Measurements from ENCODE around the gene UQCC2.

The UQCC2 gene

DNA sequence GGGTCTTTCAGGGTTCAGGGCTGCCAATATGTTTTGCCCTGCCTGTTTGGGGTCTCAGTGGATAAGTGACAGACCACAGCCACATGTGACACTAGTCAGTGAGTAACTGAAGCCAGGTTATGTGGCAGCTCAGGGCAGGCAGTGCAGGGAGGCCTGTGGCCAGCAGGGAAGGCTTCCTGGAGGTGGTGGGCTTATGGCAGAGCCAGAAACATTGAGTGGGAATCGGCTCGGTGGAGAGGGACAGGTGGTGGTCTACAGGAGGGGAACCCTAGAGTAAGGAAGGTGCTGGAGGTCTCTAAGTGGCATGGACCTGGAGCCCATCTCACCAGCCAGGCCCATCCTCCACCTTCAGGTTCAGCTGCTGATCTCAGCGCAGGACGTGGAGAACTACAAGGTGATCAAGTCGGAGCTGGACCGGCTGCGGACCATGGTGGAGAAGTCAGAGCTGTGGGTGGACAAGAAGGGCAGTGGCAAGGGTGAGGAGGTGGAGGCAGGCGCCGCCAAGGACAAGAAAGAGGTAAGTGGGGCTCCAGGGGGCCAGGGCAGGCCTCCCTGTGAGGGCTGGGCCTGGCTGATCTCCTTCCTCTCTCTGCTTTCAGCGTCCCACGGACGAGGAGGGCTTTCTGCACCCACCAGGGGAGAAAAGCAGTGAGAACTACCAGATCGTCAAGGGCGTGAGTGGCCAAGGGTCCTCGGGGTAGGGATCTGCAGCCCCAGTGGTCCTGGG, 34.9 kb downstream of the UQCC2 start:
- DNase-seq (ENCODE audit: low read depth), result no peak

DNA sequence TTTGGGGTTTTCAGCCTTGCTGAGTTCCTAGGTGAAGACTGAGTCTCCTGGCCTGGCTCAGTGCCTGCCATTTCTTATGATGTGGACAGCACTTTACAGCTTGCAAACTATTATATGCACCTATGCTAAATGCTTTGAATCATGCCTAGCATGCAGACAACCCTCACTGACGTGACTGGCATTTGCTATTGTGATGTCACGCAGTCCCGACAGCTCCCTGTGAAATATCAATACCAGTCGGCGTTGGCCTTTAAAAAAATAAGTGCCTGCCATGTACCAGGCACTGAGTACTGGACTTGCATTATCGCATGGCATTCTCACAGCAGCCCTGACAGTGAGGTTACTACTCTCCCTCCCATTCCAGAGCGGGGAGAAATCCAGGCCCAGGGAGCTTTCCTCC, 35.5 kb downstream of the UQCC2 start:
- DNase-seq (ENCODE audit: low read depth), result no peak

DNA sequence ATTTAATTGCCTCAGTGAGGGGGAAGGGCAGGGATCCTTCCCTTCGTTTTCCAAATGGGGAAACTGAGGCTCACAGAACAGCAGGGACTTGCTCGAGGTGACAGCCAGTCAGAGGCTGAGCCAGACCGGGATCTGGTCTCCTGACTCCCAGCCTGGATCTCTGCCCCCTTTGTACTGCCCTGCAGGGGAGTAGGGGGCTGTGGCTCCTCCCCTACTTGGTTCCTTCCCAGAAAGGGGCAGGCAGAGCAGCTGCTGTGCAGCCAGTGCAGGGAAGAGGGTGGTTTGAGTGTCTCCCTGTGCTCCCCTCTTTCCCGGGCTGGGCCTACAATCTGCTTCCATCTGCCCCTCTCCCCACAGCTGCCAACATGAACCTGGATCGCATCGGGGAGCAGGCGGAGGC, 37.6 kb downstream of the UQCC2 start:
- no peak for DNase-seq (ENCODE audit: low read depth)

DNA sequence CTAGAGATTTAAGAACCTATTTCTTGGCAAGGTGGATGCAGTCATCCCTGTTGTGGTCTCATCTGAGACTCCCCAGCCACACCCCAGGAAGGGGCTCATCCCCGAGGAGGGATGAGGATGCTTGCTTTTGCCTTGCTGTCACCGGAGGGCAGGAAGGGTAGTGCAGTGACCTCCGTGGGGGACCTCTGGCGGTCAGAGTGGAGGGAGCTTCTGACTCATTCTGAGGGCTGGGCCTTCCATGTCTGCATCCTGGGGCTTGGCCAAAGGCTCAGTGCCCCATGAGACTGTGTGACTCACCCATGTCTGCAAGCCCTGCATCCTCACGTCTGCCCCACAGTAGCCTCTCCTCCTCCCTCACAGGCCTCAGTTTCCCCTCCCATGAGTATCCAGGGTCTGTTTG, 38.7 kb downstream of the UQCC2 start:
- DNase-seq (ENCODE audit: low read depth), result peak; percentile 84

DNA sequence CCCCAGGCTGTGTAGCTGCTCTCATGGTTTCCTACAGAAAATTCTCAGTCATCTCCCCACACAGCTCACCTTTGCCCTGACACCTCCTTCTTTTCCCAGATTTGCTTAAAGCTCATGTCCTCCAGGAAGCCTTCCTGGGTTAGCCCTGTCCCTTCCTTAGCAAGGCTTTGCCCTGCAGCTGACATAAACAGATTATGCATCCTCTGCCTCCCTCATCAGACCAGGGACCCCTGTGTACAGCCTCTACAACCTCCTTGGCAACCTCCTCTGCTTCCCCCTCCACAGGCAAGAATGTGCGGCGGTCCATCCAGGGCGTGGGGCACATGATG, 39.8 kb downstream of the UQCC2 start:
- DNase-seq (ENCODE audit: low read depth), result no peak

DNA sequence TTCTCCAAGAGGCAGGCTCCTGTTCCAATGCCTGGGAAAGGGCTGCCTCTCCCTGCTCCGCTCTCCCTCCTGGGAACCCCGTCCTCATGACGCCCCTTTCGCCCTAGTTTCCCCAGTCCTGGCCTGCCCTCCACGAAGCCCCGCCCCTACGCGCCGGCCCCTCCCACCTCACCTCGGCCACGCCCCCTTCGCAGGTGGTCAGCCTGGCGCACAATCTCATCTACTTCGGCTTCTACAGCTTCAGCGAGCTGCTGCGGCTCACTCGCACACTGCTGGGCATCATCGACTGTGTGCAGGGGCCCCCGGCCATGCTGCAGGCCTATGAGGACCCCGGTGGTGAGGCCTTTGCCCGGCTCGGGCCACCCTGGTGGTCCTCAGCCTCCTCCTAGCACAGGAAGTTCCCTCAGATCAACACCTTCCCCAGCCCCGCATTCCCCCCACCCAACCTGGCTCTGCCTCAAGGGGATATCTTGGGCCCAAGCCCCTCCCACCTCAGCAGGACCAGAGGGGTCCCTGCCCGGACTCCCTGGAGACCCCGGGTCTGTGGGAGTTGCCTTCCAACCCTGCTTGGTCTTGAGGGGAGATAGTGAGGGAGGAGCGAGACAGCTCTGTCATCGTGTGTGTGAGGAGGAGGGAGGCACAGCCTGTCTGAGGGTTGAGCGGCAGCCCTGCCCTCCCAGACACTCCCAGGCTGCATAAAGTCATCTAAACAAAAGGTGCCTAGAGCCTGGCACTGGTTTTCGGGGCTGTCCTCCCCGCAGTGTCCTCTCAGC, 40.3 kb downstream of the UQCC2 start:
- DNase-seq (ENCODE audit: low read depth), result no peak

DNA sequence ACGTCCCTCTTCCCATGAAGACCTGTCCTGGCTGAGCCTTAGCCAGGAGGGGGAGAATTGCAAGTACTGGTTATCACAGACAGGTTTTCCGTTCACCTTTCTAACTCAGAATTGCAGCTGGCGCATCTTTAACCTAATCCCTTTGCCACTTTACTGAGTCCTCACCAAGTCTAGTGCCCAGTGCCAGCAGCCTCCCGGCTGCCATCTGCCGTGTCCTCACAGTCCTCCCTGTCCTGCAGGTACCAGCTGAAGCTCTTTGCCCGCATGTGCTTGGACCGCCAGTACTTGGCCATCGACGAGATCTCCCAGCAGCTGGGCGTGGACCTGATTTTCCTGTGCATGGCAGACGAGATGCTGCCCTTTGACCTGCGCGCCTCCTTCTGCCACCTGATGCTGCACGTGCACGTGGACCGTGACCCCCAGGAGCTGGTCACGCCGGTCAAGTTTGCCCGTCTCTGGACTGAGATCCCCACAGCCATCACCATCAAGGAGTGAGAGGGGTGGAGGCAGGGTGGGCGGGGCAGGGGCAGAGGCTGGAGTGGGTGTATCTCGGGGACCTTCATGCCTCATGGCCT, 41.3 kb downstream of the UQCC2 start:
- no peak for DNase-seq (ENCODE audit: low read depth)

DNA sequence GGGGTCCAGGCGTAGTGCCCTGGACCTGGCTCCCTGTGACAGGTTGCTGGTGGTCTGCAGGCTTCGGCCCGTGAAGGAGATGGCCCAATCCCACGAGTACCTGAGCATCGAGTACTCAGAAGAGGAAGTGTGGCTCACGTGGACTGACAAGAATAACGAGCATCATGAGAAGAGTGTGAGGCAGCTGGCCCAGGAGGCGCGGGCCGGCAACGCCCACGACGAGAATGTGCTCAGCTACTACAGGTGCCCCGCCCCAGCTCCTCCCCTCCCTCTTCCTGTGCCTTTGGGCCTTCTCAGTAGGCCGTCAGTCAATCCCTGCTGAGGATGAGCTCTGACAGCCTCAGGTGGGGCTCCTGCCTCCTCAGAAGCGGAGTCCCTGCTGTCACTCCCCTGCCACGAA, 42.6 kb downstream of the UQCC2 start:
- no peak for DNase-seq (ENCODE audit: low read depth)

DNA sequence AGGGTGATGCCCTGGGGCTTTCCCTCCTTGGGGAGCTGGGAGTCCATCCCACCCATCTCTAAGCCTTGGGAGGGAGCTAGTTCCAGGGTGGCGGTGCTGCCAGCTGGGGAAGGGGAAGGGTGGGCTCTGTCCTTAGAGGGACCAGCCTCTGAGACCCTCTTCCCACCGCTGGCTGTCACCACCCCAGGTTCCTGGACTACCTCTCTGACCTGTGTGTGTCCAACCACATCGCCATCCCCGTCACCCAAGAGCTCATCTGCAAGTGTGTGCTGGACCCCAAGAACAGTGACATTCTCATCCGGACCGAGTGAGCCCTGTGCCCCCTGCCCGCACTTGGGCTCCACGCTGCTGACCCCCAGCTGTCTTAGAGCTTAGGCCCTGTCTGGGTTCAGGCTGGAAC, 43.2 kb downstream of the UQCC2 start:
- DNase-seq (ENCODE audit: low read depth), result no peak

DNA sequence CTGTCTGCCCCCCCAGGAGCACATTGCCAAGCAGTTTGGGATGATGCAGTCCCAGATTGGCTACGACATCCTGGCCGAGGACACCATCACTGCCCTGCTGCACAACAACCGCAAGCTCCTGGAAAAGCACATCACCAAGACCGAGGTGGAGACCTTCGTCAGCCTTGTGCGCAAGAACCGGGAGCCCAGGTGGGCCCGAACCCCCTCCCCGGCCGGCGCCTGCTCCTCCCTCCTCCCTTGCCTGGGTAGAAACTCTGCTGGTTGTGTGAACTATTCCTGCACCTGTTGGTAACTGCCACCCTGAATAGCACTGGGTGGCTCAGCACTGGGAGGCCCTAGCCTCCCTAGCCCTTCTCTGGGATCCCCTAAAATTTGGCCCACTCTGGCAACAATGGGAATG, 43.7 kb downstream of the UQCC2 start:
- no peak for DNase-seq (ENCODE audit: low read depth)

DNA sequence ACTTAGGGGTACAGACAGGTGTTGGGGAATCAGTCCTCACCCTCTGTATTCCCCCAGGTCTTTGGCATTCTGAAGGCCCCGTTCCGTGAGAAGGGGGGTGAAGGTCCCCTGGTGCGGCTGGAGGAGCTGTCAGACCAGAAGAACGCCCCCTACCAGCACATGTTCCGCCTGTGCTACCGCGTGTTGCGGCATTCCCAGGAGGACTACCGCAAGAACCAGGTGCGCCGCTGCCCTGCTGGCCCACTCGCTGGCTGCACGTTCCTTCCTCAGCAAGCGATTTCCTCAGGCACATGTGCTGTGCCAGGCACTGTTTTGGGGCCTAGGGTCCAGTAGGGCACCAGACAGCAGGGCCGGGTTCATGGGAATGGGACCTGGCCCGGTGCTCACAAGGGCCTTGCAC, 44.4 kb downstream of the UQCC2 start:
- DNase-seq (ENCODE audit: low read depth), result no peak

DNA sequence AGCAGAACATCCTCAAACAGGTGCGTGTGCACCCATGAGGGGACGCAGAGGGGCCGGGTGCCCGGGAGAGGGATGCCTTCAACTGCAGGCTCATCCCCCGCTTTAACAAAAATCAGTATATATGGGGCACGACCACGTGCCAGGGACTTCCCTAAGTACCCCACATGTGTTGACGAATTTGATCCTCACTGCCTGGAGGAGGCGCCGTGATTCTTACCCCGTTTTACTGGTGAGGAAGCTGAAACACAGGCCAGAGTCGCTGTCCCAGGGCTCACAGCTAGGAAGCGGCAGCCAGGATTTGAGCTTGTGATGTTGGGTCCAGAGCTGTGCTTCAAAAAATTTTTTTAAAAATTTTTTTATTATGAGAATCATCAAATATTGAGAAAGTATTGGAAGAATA, 45.5 kb downstream of the UQCC2 start:
- DNase-seq (ENCODE audit: low read depth), result no peak

DNA sequence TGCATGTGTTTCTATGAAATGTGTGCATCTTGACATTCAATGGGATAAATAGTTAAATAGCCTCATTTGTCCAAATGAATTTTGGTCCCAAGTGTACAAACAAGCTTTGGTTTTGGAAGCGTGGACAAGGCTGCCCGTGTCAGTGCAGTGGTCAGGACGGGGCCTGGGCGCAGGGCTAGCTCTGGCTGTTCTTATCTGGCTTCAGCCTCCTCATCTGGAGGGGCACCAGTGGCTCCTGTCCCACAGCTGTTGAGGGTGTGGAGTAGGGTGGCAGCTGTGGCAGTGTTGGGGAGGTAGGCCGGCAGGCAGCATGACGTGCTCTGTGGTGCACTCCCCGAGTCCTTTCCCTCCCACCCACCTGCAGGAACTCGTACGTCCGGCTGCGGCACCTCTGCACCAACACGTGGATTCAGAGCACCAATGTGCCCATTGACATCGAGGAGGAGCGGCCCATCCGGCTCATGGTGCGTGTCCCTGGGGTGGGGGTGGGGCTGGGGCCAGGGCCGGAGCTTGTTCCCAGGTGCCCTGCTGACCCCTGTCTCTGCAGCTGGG, 46.9 kb downstream of the UQCC2 start:
- DNase-seq (ENCODE audit: low read depth), result no peak

DNA sequence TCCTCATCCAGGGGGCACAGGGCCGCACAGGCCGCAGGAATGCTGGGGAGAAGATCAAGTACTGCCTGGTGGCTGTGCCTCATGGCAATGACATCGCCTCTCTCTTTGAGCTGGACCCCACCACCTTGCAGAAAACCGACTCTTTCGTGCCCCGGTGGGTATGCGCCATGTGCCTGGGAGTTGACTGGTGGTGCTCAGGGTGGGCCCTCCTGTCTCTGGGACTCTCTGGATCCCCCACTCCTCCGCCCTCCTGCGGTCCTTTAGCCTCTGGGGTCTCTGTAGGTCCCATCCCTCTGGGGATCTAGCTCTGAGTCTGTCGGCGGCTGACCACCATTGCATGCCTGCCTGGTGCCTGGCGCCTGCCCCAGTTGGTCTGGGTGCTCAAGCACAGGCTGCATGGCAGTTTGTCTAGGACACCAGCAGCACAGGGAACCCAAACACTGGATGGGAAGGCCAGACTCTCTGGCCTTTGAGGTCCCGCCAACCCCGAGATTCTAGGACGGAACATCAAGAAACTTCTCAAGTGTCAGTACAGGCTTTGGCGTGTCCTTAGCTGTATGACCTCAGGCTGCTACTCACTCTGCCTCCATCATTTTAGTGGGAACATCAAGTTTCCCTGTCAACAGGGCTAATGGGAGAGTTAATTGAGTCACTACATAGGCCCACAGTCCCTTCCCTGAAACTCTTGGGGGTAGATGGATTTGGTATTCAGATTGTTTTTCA, 47.6 kb downstream of the UQCC2 start:
- no peak for DNase-seq (ENCODE audit: low read depth)

DNA sequence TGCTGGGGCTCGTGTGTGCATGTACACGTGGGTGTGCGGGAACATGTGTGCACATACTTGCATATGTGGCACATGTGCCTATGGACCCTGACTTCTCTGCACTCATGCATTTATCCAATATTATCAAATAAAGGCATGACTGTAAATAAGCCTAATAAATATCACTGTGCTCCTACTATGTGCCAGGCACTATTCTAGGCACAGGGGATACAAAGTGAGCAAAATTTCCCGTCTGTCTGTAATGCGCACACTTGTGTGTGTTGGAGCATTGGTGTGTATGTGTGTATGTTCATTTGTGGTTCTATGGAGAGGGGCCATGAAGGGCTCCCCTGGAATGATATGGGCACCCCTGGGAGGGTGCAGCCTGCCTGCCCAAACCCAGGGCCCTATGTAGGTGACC, 48.5 kb downstream of the UQCC2 start:
- DNase-seq (ENCODE audit: low read depth), result no peak

DNA sequence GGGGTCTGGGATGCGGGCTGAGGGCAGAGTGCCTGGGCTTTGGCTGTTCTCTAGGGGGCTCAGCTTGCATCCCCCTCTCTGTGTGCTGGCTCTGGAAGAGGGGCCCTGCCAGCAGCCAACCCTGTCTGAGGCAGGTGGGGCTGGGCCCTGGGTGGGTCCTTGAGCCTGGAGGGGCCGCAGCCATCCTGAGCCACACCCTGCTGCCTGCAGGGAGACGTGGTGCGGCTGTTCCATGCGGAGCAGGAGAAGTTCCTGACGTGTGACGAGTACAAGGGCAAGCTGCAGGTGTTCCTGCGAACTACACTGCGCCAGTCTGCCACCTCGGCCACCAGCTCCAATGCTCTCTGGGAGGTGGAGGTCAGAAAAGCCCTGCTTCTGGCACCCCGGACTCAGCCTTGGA, 49.2 kb downstream of the UQCC2 start:
- DNase-seq (ENCODE audit: low read depth), result no peak

DNA sequence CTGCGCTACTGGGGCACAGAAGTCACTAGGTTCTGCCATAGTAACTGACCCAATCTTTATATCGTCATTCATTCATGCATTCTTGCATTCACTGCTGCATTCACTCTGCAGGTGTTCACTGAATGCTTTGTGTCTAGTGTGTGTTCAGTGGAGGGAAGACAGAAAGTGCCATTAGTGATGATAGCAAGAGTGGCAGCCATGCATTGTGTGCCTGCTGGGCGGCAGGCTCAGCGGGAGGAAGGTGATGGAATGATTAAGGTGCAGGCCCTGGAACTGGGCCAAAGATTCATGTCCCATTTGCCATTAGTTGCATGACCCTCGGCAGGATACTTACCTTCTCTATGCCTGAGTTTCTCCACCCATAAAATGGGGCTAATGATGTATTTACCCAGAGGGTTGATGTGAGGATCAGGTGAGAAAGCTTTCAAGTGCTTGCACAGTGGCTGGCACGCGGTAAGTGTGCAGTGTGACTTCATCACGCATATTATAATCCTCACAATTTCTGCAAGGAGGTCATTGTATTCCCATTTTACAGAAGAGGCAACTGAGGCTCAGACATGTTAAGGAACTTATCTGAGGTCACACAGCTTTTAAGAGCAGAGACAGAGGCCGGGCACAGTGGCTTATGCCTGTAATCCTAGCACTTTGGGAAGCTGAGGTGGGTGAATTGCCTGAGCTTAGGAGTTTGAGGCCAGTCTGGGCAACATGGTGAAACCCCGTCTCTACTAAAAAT, 50.2 kb downstream of the UQCC2 start:
- DNase-seq (ENCODE audit: low read depth), result no peak

DNA sequence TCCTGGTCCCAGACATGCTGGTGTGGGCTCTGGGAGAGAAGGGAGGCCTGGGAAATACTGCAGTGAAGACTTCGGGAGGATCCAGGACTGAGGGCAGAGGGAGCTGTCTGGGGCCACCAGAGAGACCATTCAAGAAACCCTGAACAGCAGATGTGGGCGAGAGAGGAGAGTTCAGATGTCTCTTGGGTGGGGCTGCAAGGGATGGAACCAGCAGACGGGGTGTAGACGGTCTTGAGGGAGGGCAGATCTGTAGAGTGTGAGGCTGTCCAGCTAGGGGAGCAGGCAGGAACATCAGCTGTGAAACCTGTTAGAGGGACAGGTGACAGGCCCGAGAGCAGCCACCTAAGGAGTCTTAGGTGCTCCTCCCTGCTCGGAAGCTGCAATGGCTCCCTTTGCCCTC, 51.5 kb downstream of the UQCC2 start:
- DNase-seq (ENCODE audit: low read depth), result no peak

DNA sequence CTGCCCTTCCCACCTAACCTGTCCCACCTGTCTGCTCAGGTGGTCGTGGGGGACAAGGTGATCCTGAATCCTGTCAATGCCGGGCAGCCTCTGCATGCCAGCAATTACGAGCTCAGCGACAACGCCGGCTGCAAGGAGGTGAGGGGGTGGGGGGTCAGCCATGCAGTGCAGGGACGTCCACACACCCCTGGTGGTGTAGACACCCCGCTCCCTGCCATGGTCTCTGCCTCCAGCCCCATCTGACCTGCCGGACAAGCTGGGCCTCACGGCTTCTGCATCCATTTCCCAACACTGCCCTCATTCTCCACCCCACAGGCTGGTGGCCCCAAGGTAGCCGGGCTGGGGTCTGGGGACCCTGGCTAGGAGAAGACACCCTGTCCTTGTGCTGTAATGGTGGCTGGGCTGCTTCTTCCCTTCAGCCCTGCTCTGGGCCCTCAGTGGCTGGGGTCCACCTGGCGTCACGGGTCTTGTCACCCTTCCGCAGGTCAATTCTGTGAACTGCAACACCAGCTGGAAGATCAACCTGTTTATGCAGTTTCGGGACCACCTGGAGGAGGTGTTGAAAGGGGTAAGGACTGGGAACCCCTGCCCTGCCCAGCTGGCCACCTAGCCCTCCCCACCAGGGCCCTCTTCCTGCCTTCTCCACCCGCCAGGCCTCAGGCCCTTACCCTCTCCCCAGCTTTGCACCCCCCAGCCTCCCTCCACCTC, 52.4 kb downstream of the UQCC2 start:
- DNase-seq (ENCODE audit: low read depth), result no peak

DNA sequence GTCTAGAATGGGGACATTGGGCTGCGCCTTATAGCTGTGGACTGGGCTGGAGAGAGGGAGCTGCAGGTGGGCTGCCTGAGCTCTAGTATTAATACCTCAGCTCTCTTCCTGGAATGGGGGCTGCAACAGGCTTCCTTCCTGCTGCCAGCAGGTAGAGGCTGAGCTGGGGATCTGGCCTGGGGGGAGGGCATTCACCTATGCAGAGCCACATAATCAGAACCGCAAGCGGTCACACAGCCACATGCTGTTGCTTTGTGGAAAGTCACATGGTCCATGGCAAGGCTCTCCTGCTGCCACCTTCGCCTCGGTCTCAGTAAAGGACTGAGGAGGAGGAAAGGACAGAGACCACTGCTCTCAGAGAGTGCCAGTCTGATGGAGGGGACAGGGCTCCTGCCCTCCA, 54.7 kb downstream of the UQCC2 start:
- no peak for DNase-seq (ENCODE audit: low read depth)

DNA sequence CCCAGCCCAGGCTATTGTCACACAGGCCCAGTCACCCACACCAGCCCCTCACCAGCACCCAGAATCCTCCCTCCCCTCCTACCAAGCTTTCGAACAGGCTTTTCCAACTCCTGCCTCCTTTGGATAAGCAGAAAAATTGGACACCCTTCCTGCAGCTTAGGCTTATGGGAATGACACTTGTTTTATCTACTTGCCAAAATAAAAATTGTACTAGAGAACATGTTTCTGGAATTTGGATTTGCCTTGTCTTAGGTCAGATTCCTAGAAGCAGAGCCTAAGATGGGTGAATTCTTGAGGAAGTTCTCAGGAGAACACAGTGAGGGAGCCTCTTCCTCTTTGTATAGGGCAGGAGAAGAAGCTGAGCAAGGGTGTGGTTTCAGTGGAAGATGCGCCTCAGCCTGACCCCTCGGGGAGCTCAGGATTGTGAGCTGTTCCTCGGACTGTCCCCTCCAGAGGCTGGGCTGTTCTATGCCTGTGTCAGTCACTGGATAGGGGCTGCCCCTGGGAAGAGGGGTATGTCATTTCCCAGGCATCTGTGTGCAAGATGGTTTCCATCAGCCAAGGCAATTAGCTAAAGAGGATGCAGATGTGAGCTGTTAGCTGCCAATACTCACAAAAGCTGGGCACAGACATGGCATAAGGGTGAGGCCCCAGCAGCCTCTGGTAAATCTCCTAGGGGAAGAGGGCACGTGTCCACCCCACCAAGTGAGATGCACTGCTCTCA, 56.5 kb downstream of the UQCC2 start:
- peak; percentile 38 for DNase-seq (ENCODE audit: low read depth)
